HepG2 (cell line): ENCODE results near the gene ATF1. TPM values are rescaled to one million over a fixed set of nuclear protein-coding genes. Genes with fewer than 3 reads are reported as not detected.

Source experiments
- ATF5 ChIP-seq: sonication (generic); formaldehyde crosslinking; IDR thresholded peaks from 2 replicates; pipeline ENCODE4 v1.4.0; 2020; ENCODE audit warnings: mild to moderate bottlenecking, low read depth, missing genetic modification reagents
- BHLHE40 ChIP-seq: IDR thresholded peaks from 2 replicates; pipeline ENCODE4 v1.6.1; 2011; ENCODE audit warnings: low read length, improper control_type of control experiment
- FOXK2 ChIP-seq: fragments of 450-650 bp; IDR thresholded peaks from 2 replicates; pipeline ENCODE4 v1.6.1; 2016
- HNF4A ChIP-seq: sonication (generic); formaldehyde crosslinking; IDR thresholded peaks from 2 replicates; pipeline ENCODE4 v1.4.0; 2020; ENCODE audit warnings: missing genetic modification reagents
- HNRNPLL ChIP-seq: fragments of 200-400 bp; formaldehyde crosslinking; IDR thresholded peaks from 2 replicates; pipeline ENCODE4 v1.6.1; 2017; ENCODE audit warnings: mild to moderate bottlenecking, low read depth, low read length; ENCODE audit not compliant: poor library complexity, severe bottlenecking
- IKZF5 ChIP-seq: IDR thresholded peaks from 2 replicates; pipeline ENCODE4 v1.6.1; 2018; ENCODE audit warnings: missing genetic modification reagents, mild to moderate bottlenecking, missing compliant biosample characterization
- IRF9 ChIP-seq: sonication (generic); formaldehyde crosslinking; IDR thresholded peaks from 2 replicates; pipeline ENCODE4 v1.8.0; 2022; ENCODE audit warnings: missing genetic modification reagents, mild to moderate bottlenecking, borderline replicate concordance
- PREB ChIP-seq: sonication (generic); formaldehyde crosslinking; IDR thresholded peaks from 2 replicates; pipeline ENCODE4 v1.4.0; 2020; ENCODE audit warnings: missing genetic modification reagents
- RERE ChIP-seq: IDR thresholded peaks from 2 replicates; pipeline ENCODE4 v1.6.1; 2016; ENCODE audit warnings: low read depth, missing genetic modification reagents, missing compliant biosample characterization
- TCF7L2 ChIP-seq: IDR thresholded peaks from 2 replicates; pipeline ENCODE4 v1.6.1; 2011; ENCODE audit warnings: mild to moderate bottlenecking, low read depth, low read length, moderate library complexity
- ZBTB7B ChIP-seq: sonication (generic); formaldehyde crosslinking; IDR thresholded peaks from 2 replicates; pipeline ENCODE4 v1.4.0; 2020; ENCODE audit warnings: missing genetic modification reagents
- ZNF251 ChIP-seq: sonication (generic); formaldehyde crosslinking; IDR thresholded peaks from 2 replicates; pipeline ENCODE4 v1.9.0; 2021; ENCODE audit warnings: mild to moderate bottlenecking, missing genetic modification reagents
- ZNF468 ChIP-seq: sonication (generic); formaldehyde crosslinking; IDR thresholded peaks from 2 replicates; pipeline ENCODE4 v1.8.0; 2022; ENCODE audit warnings: mild to moderate bottlenecking, moderate library complexity, missing genetic modification reagents
- ZNF543 ChIP-seq: sonication (generic); formaldehyde crosslinking; IDR thresholded peaks from 2 replicates; pipeline ENCODE4 v1.4.0; 2020; ENCODE audit warnings: mild to moderate bottlenecking, missing genetic modification reagents
- ZNF550 ChIP-seq: sonication (generic); formaldehyde crosslinking; IDR thresholded peaks from 2 replicates; pipeline ENCODE4 v1.4.0; 2020; ENCODE audit warnings: mild to moderate bottlenecking, missing genetic modification reagents, borderline replicate concordance
- ZNF572 ChIP-seq: sonication (generic); formaldehyde crosslinking; IDR thresholded peaks from 2 replicates; pipeline ENCODE4 v1.5.1; 2020; ENCODE audit warnings: mild to moderate bottlenecking, missing genetic modification reagents
- polyA plus RNA-seq, 8 experiments: library from polyadenylated mRNA; depleted of rRNA in 3 of 8; stranded (reverse) in 7 of 8; unstranded in 1 of 8; fragments of >200 nt; fragmentation: Illumina TruSeq in 4 of 8; extraction: Trizol in 4 of 8; gene quantifications; 2 replicates each; pipeline versions ENCODE4 v1.2.1 to v1.2.3, GENCODE V29; 2011 to 2016; ENCODE audit warnings: low read depth in 4 of 8, missing spikeins in 1 of 8, mixed read lengths in 1 of 8; ENCODE audit not compliant: insufficient read depth in 1 of 8
- total RNA-seq, 5 experiments: library from RNA; depleted of rRNA; stranded (reverse); fragments of >200 nt; fragmentation: Illumina TruSeq; extraction: Trizol; gene quantifications; 2 replicates each; pipeline ENCODE4 v1.2.3, GENCODE V29; 2016; ENCODE audit warnings: low read depth in 1 of 5

Gene ATF1
- total and polyA plus RNA-seq, 2 of the 13 experiments (the other 11 are each of a cell fraction or from before 2014, with no cell fraction given): 29.3 to 52.0 TPM

- TF ChIP-seq ZNF572 (CRISPR knock-in tag): no peak
- 0 out of 2 replicates have a peak, but pooled peaks have one; percentile 73 for TF ChIP-seq ATF5
- peak; percentile 67; the same call in 1 of the 2 replicates for TF ChIP-seq IRF9
- TF ChIP-seq PREB (CRISPR knock-in tag): no peak
- TF ChIP-seq ZNF550: no peak
- peak; percentile 31; the same call in 1 of the 2 replicates for TF ChIP-seq ZNF543 (CRISPR knock-in tag)
- TF ChIP-seq ZBTB7B (CRISPR knock-in tag): peak; percentile 82; the same call in 1 of the 2 replicates
- TF ChIP-seq ZNF251 (CRISPR knock-in tag): no peak
- no peak for TF ChIP-seq RERE (CRISPR knock-in tag)
- no peak for TF ChIP-seq TCF7L2
- TF ChIP-seq HNRNPLL: peak; percentile 63
- peak; percentile 80 for TF ChIP-seq BHLHE40
- no peak for TF ChIP-seq FOXK2
- TF ChIP-seq IKZF5 (CRISPR knock-in tag): peak; percentile 56; the same call in 1 of the 2 replicates
- no peak for TF ChIP-seq HNF4A
- TF ChIP-seq ZNF468 (CRISPR knock-in tag): no peak
Observed at GRCh38 chr12:50763639-50764285, at the start of gene ATF1 (continued).
